Measurements from ENCODE around the gene FILIP1L. TPM values are rescaled to one million over a fixed set of nuclear protein-coding genes. Genes with fewer than 3 reads are reported as not detected.
A peak's percentile ranks its signal among the peaks of the same experiment; 100 is the strongest.

FILIP1L gene
- total RNA-seq, 2 experiments from 2014 or later: 0.10 to 0.17 TPM

DNA sequence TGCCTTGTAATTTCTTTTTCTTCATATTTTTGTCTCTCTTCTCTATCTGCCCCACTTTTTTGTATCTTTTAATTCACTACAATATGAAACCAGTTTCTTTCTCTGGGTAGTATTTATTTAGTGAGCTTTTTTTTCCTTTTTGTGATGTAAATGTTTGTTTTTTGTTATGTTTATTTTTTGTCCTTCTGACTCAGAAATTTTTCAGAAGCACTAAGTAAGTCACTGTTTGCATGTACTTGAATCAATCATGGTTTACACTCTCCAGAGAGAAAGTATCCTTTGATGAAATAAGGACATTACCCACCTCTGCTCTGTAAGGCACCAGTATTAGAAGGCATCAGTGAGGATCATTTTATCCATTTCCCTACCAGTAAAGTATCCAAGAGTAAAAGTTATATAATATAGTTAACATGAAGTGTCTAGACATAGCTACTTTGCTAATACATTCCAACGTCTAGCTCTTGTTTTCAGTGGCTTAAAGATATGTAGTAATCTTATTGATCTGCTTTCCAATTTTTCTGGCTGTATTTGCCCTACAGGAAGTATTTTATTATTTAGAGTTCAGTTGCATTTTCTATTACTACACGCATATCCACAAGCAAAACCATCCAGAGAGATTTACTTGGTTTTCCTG is 25.4 kb downstream of the FILIP1L start:
- Mint-ChIP-seq H3K4me1 (ENCODE audit: low read depth) (peaks cover 20% of the 10 kb centered on the region), H3K4me3 (no peak overlapping the region), H3K27ac (no peak overlapping the region), H3K27me3 (no peaks in the 10 kb centered on the region), H3K9me3 (no peaks in the 10 kb centered on the region), H3K36me3 (peaks cover 3% of the 10 kb centered on the region)
- POLR2A ChIA-PET: no interaction called here
- DNase-seq: no peak
- intact Hi-C loops (cut with micrococcal nuclease): loop anchor here (5.0 kb wide), 1 partner anchor 123 kb away; no protein-coding TSS in a partner anchor
- CTCF ChIA-PET: interaction anchor here (3.2 to 3.7 kb wide), 2 partner anchors 20 to 165 kb away, joined by 13 to 24 read pairs; no protein-coding TSS in a partner anchor

DNA sequence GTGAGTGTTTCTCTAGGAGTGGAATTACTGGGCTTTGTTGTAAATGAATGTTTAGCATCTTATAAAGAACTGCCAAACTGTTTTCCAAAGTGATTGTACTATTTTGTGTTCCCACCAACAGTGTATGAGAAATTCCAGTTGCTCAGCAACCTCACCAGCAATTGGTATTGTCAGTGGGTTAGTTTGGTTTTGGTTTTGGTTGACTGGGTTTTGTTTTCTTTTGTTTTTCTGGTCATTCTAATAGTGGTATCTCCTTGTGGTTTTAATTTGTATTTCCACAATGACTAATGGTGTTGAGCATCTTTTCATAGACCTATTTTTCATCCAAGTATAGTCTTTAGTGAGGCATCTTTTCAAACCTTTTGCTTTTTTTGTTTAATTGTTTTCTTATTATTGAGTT is 27.1 kb downstream of the FILIP1L start:
- intact Hi-C loops (cut with micrococcal nuclease): loop anchor here (2.0 to 5.0 kb wide), 3 partner anchors 14 to 125 kb away; no protein-coding TSS in a partner anchor

DNA sequence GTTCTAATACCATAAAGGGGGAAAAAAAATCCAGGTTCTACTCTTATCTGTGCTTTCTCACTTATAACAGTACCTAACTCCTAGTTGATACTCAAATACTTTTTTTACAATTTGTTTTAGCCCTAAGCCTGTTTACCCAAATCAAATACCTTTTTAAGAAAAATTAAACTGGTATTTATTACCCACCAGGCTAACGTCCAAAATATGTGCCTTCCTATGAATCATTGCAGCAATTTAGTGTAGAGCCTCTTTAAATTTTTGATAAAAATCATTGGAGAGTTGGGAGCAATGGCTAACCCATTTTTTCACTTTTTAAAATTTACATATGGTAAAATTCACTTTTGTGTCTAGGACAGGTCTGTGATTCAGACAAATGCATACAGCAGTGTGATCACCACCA is 27.9 kb downstream of the FILIP1L start:
- Mint-ChIP-seq H3K4me3 (no peak overlapping the region), H3K27ac (no peak overlapping the region), H3K27me3 (no peaks in the 10 kb centered on the region), H3K36me3 (peaks cover 3% of the 10 kb centered on the region), H3K4me1 (ENCODE audit: low read depth) (peaks cover 20% of the 10 kb centered on the region), H3K9me3 (no peaks in the 10 kb centered on the region)
- intact Hi-C loops (cut with micrococcal nuclease): loop anchor here (2.0 to 5.0 kb wide), 3 partner anchors 14 to 126 kb away; no protein-coding TSS in a partner anchor
- CTCF ChIA-PET: interaction anchor here (1.8 to 2.1 kb wide), 2 partner anchors 18 to 168 kb away, joined by 5 to 6 read pairs; no protein-coding TSS in a partner anchor
- DNase-seq: no peak
- POLR2A ChIA-PET: no interaction called here

More for the DNA sequence above, 27.1 kb downstream of the FILIP1L start:
- Mint-ChIP-seq H3K4me3 (no peak overlapping the region), H3K9me3 (no peaks in the 10 kb centered on the region), H3K27me3 (no peaks in the 10 kb centered on the region), H3K36me3 (peaks cover 3% of the 10 kb centered on the region), H3K27ac (peak overlapping the region; percentile 15), H3K4me1 (ENCODE audit: low read depth) (peaks cover 20% of the 10 kb centered on the region)
- no peak for DNase-seq
- CTCF ChIA-PET: interaction anchor here (2.1 to 3.2 kb wide), 2 partner anchors 18 to 167 kb away, joined by 6 to 13 read pairs; no protein-coding TSS in a partner anchor
- POLR2A ChIA-PET: no interaction called here

DNA sequence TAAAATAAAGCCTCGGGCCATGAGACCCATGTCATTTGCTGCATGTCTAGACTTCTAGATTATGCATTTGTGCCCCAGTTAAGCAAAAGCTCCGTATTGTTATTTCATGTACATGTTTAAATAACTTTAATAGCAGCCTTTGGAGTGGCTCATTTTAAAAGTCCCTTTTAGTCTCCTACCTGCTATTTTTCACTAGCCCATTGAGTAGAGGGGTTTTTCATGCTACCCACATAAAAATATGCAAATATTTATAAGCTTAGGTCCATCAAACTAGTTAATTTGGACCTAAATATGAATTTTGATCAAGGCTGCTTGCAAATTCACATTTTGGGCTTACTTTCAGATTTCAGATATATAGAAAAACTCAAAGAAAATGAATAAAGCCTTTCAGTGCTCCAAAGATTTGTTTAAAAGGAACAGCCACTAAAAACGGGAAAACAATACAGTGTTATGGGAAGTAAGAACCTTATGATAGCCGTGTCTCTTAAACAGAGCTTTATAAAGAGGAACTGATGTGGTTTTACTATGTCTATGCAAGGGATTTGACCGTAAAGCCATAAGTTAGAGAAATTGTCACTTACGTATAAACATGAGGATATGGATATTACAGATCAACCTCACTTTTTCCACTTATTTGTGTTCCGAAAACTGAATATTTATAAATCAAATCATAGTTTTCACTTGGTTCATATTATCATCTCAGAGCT is 30.0 kb downstream of the FILIP1L start:
- ChIA-PET CTCF (interaction anchor here (1.0 to 1.8 kb wide), 2 partner anchors 170 to 252 kb away, joined by 4 to 5 read pairs; no protein-coding TSS in a partner anchor), POLR2A (no interaction called here)
- no peaks in the 10 kb centered on the region for H3K27me3 Mint-ChIP-seq
- intact Hi-C loops (cut with micrococcal nuclease): no loop called here
- peaks cover 11% of the 10 kb centered on the region for H3K4me1 Mint-ChIP-seq (ENCODE audit: low read depth)
- H3K36me3 Mint-ChIP-seq: peaks cover 3% of the 10 kb centered on the region
- no peak for DNase-seq
- no peak overlapping the region for H3K4me3 Mint-ChIP-seq
- no peaks in the 10 kb centered on the region for H3K9me3 Mint-ChIP-seq
- H3K27ac Mint-ChIP-seq: no peak overlapping the region

DNA sequence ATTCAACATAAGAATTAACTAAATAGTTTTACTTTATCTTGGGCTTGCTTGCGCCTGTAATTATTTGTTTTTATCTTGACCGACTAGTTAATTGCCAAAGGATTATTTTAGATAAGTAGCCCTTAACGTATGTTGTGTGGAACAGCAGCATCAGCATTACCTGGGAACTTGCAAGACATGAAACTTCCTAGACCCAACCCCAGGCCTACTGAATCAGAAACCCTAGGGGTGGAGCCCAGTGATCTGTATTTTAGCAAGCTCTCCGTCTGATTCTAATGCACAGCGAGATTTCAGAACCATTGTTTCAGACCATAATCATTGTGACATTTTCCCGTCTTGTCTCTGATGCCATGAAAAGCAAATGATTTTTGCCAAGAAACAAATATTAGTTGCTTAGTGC is 31.1 kb downstream of the FILIP1L start:
- Mint-ChIP-seq H3K27ac (no peak overlapping the region), H3K36me3 (no peaks in the 10 kb centered on the region), H3K27me3 (no peaks in the 10 kb centered on the region), H3K9me3 (no peaks in the 10 kb centered on the region), H3K4me1 (ENCODE audit: low read depth) (peaks cover 8% of the 10 kb centered on the region), H3K4me3 (no peak overlapping the region)
- DNase-seq: no peak
- ChIA-PET POLR2A (no interaction called here), CTCF (no interaction called here)
- intact Hi-C loops (cut with micrococcal nuclease): no loop called here

DNA sequence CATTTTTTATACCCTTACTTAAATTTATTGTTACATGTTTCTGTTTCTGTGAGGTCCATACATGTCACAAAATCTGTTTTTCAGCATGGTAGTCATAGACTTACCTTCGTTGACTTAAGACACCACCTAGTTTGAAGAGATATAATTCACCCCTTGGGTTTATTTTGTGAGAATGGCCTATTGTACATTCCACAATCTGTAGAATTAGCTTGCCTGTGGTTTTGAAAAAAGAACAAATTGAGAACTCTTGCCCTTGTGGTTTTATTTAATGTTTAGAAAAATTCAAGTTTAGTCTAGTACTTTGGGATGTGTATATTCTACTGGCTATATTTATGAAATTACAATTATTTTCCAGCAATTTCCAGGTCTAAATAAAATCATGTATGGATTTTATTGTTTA is 31.6 kb downstream of the FILIP1L start:
- H3K4me1 Mint-ChIP-seq (ENCODE audit: low read depth): peaks cover 8% of the 10 kb centered on the region
- no peak overlapping the region for H3K27ac Mint-ChIP-seq
- no peak for DNase-seq
- H3K4me3 Mint-ChIP-seq: no peak overlapping the region
- CTCF ChIA-PET: no interaction called here
- no peaks in the 10 kb centered on the region for H3K9me3 Mint-ChIP-seq
- POLR2A ChIA-PET: no interaction called here
- no peaks in the 10 kb centered on the region for H3K36me3 Mint-ChIP-seq
- H3K27me3 Mint-ChIP-seq: no peaks in the 10 kb centered on the region
- intact Hi-C loops (cut with micrococcal nuclease): no loop called here

DNA sequence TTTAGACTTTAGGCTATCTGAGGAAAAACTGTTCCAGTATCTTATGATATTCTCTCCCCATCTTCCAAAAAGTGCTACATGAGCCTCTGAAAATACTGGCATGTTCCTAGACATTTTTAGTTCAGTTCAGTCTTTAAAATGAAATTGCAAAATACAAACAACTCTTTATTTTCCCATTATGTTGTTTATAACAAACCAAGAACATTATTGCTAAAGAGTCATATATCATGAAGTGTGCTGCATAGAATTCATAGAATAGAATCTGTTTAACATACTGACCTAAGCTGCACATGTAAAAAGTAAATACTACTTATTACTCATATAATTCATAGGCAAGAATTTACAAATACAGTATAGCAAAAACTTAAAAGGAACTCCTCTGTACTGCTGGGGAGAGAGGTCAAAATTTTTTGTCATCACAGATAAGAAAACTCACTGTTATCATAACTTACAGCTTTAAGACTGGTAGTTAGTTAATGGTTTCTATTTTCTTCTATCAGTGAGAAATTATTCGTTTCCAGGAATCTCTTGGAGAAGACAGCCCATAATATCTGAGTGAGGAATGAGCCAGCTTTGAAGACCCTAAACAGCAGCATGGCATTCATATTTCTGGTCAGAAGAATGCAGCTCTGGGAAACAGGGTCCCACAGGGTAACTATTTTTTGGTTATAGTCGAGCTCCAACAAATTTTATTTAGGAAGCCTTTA is 32.2 kb downstream of the FILIP1L start:
- no peaks in the 10 kb centered on the region for H3K9me3 Mint-ChIP-seq
- no peaks in the 10 kb centered on the region for H3K36me3 Mint-ChIP-seq
- DNase-seq: no peak
- H3K27me3 Mint-ChIP-seq: no peaks in the 10 kb centered on the region
- CTCF ChIA-PET: no interaction called here
- H3K4me1 Mint-ChIP-seq (ENCODE audit: low read depth): peaks cover 6% of the 10 kb centered on the region
- intact Hi-C loops (cut with micrococcal nuclease): no loop called here
- POLR2A ChIA-PET: no interaction called here
- no peak overlapping the region for H3K27ac Mint-ChIP-seq
- H3K4me3 Mint-ChIP-seq: no peak overlapping the region

DNA sequence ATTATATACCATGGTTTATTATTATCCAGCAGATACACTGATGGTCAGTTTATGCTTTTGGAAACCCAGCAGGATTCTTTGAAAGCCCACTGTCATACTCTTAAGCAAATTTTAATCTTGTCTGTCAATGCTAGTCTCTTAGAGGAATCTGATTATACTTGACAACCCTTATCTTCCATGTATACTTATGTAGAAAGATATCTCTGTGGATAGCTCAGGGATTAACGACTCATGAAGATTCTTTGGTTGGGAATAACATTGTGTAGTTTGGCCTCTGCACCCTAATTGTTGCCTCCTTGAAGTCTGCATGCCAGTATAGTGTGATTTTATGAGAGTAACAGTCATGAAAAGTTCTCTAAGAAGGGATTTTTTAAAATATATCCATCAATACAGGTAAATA is 33.0 kb downstream of the FILIP1L start:
- no peak overlapping the region for H3K4me3 Mint-ChIP-seq
- H3K4me1 Mint-ChIP-seq (ENCODE audit: low read depth): peaks cover 1% of the 10 kb centered on the region
- ChIA-PET CTCF (no interaction called here), POLR2A (no interaction called here)
- H3K36me3 Mint-ChIP-seq: no peaks in the 10 kb centered on the region
- intact Hi-C loops (cut with micrococcal nuclease): no loop called here
- no peak for DNase-seq
- H3K27me3 Mint-ChIP-seq: no peaks in the 10 kb centered on the region
- H3K27ac Mint-ChIP-seq: no peak overlapping the region
- no peaks in the 10 kb centered on the region for H3K9me3 Mint-ChIP-seq

DNA sequence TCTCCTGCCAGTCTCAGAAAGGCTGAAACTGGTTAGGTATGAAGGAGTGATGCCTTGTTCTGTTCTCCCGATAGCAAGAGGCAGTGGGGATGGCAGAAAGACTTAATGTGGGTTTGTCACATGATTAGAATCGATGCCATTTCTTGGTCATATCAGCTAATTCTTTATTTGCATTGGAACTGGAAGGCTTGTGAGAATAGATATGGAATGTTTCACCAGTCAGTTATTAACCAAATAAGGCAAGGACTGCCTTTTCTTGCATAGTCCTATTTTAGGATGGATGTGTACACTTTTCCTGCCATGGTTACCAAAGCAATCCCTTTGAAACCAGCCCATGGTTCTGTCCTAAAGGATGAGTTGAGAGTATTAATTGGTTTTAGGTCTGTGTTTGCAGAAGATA is 33.7 kb downstream of the FILIP1L start:
- no peak for DNase-seq
- no peaks in the 10 kb centered on the region for H3K27me3 Mint-ChIP-seq
- peaks cover 8% of the 10 kb centered on the region for H3K4me1 Mint-ChIP-seq (ENCODE audit: low read depth)
- CTCF ChIA-PET: interaction anchor here (1.3 kb wide), 1 partner anchor 12 kb away, joined by 7 read pairs; no protein-coding TSS in a partner anchor
- intact Hi-C loops (cut with micrococcal nuclease): no loop called here
- H3K27ac Mint-ChIP-seq: no peak overlapping the region
- no peak overlapping the region for H3K4me3 Mint-ChIP-seq
- H3K36me3 Mint-ChIP-seq: no peaks in the 10 kb centered on the region
- no peaks in the 10 kb centered on the region for H3K9me3 Mint-ChIP-seq
- POLR2A ChIA-PET: no interaction called here

DNA sequence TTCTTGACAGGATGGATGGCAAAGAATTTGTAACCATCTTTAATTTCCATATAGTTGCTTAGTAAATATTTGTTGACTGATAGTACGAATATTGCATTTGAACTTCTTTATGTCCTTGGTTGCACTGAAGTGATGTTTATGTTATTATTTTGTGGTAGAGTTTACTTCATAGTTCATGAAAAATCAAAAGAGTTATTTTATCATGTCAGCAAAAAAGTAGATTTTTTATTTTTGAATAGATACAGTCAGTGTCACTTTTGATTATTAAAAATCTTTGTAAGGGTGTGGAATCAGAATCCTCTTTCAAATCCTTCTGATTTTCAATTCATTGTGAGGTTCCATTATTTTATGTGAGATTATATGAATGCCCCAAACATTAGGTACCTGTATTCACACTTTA is 35.0 kb downstream of the FILIP1L start:
- ChIA-PET POLR2A (no interaction called here), CTCF (no interaction called here)
- DNase-seq: no peak
- Mint-ChIP-seq H3K27ac (no peak overlapping the region), H3K9me3 (no peaks in the 10 kb centered on the region), H3K36me3 (no peaks in the 10 kb centered on the region), H3K27me3 (no peaks in the 10 kb centered on the region), H3K4me3 (no peak overlapping the region), H3K4me1 (ENCODE audit: low read depth) (peaks cover 13% of the 10 kb centered on the region)
- intact Hi-C loops (cut with micrococcal nuclease): no loop called here

DNA sequence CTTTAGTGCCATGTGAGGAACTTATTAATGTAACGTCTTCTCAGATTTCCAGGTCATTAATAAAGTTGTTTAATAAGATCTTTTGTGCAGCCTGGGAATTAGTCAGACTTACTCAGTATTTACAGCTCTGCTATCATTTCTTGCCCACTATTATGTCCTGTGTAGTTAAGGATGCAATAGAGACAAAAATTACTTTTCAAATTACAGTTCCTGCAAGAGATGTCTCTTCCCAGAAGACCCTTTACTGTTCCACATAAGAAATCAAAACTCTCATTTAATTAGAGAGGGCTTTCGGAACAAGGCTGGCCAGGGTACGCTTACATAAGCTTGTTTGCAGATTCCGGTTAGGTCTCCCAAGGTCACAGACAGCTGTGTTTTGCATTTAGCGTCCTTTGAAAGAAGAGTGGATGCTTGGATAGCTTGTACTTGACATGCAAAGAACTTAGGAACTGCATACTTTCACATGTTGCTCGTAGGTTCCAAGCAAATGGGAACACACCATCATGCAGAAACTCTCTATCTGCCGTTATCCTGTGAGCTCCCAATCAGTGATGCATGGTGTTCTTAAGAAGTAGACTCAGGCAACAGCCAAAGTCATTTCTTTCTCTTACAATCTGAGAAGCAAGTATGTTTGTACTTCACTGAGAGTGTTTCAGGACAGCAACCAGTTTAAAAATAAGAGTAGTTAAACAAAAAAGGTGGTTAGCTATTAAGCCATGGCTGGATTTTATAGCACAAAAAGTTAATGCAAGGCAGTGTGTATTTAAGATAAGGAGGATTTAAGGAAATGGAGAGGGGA is 37.4 kb downstream of the FILIP1L start:
- no peak overlapping the region for H3K4me3 Mint-ChIP-seq
- CTCF ChIA-PET: interaction anchor here (0.5 to 1.2 kb wide), 4 partner anchors 8 to 664 kb away, joined by 3 to 4 read pairs (median 4); no protein-coding TSS in a partner anchor
- peaks cover 36% of the 10 kb centered on the region for H3K4me1 Mint-ChIP-seq (ENCODE audit: low read depth)
- intact Hi-C loops (cut with micrococcal nuclease): no loop called here
- DNase-seq: no peak
- H3K27ac Mint-ChIP-seq: no peak overlapping the region
- peaks cover 2% of the 10 kb centered on the region for H3K36me3 Mint-ChIP-seq
- H3K9me3 Mint-ChIP-seq: no peaks in the 10 kb centered on the region
- POLR2A ChIA-PET: no interaction called here
- no peaks in the 10 kb centered on the region for H3K27me3 Mint-ChIP-seq

Data from activated CD4-positive, alpha-beta memory T cell treated with anti-CD3 and anti-CD28 coated beads for 36 hours (primary cell).